ENCODE results near the gene NOA1.

DNA sequence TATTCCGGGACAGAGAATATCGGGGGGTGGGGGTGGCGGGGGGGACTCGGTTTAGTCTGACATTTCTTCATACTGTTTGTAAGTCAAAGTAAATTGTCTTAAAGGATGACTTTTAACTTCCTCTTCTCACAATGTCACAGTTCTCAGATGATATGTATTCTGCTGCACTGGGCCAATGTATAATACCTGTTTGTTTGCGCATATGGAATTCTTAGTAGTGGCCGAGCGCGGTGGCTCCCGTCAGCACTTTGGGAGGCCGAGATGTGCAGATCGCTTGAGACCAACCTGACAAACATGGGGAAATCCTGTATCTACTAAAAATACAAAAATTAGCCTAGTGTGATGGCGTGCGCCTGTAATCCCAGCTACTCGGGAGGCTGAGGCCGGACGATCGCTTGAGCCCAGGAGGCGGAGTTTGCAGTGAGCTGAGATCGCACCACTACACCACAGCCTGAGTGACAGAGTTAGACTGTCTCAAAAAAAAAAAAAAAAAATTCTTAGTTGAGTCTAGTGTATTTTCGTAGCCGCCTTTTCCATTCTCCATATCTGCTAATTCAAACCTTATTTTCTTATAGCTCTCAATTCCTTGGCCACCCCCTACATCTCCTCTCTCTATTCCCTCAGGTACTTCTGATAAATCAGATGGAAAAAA is 2.1 kb upstream of the NOA1 start:
- TF ChIP-seq EZH2 (IDR thresholded peaks at IDR 0.05; ENCODE audit: borderline replicate concordance, low read depth, low read length, severe bottlenecking) = no peak
- TF ChIP-seq, protein P1, sequence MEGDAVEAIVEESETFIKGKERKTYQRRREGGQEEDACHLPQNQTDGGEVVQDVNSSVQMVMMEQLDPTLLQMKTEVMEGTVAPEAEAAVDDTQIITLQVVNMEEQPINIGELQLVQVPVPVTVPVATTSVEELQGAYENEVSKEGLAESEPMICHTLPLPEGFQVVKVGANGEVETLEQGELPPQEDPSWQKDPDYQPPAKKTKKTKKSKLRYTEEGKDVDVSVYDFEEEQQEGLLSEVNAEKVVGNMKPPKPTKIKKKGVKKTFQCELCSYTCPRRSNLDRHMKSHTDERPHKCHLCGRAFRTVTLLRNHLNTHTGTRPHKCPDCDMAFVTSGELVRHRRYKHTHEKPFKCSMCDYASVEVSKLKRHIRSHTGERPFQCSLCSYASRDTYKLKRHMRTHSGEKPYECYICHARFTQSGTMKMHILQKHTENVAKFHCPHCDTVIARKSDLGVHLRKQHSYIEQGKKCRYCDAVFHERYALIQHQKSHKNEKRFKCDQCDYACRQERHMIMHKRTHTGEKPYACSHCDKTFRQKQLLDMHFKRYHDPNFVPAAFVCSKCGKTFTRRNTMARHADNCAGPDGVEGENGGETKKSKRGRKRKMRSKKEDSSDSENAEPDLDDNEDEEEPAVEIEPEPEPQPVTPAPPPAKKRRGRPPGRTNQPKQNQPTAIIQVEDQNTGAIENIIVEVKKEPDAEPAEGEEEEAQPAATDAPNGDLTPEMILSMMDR (IDR thresholded peaks at IDR 0.05; ENCODE audit: borderline replicate concordance, extremely low read depth, low read length, poor library complexity, severe bottlenecking) = no peak

Data from DND-41 (cell line).